HepG2 (cell line): ENCODE data around the gene PIK3R5. TPM values are rescaled to one million over a fixed set of nuclear protein-coding genes. Genes with fewer than 3 reads are reported as not detected.

Source experiments
- ATAC-seq: fragments of 200-7000 bp; cut with Tn5 transposase; 3 replicates; pipeline ENCODE4 v1.9.1; 2020; ENCODE audit warnings: mild to moderate bottlenecking, moderate library complexity
- BruUV-seq: library from RNA; stranded (reverse); fragments of 400-500 nt; replicated peaks from 2 replicates; lab custom pipeline; 2021; lab: Mats Ljungman, UMichigan
- CTCF ChIA-PET: fragments of 300-600 bp; formaldehyde crosslinking; extraction: SDS; loops from one replicate; lab custom pipeline; 2021; ENCODE audit warnings: low total read pairs, inconsistent platforms, low intra/inter-chr PET ratio; lab: Yijun Ruan, JAX
- POLR2A ChIA-PET: fragments of 350-600 bp; sonication (Branson Sonifier 250); formaldehyde crosslinking; loops from one replicate; lab custom pipeline; 2020; ENCODE audit warnings: antibody characterized with exemption, inconsistent platforms; lab: Yijun Ruan, JAX
- DNase-seq: peaks from one replicate; pipeline ENCODE4 v3.0.0-alpha.2; 2015; ENCODE audit warnings: low spot score
- FAIRE-seq: peaks from 3 replicates; lab custom pipeline; 2011; peaks lifted over from hg19 to GRCh38; lab: Jason Lieb, UNC
- H2AFZ ChIP-seq: one replicate; pipeline ENCODE4 v1.6.1; 2011; ENCODE audit warnings: low read length, inconsistent platforms
- H3K27ac ChIP-seq: fragments of 300-600 bp; 3 replicates; pipeline ENCODE4 v1.8.0; 2011; ENCODE audit warnings: mixed run types, mild to moderate bottlenecking, mixed read lengths, low read length, inconsistent platforms; ENCODE audit not compliant: insufficient read depth; ENCODE audit errors: extremely low read length
- H3K27me3 ChIP-seq, 2 experiments: fragments of 200-600 bp in 1 of 2; 2 replicates in 1 of 2; 3 replicates in 1 of 2; pipeline versions ENCODE4 v1.6.0 to v1.8.0; 2011; ENCODE audit warnings: low read length in 2 of 2, mild to moderate bottlenecking in 2 of 2, moderate library complexity in 2 of 2, inconsistent platforms in 1 of 2; ENCODE audit not compliant: insufficient read depth in 2 of 2, control insufficient read depth in 1 of 2
- H3K36me3 ChIP-seq, 2 experiments: fragments of 200-600 bp in 1 of 2; replicated peaks in 1 of 2; 2 replicates in 1 of 2; 3 replicates in 1 of 2; pipeline versions ENCODE4 v1.5.1 to v1.8.0; 2011; ENCODE audit warnings: low read length in 2 of 2, inconsistent platforms in 1 of 2; ENCODE audit not compliant: insufficient read depth in 2 of 2, control insufficient read depth in 1 of 2
- H3K4me1 ChIP-seq: 2 replicates; pipeline ENCODE4 v1.5.1; 2012; ENCODE audit warnings: low read length, inconsistent platforms; ENCODE audit not compliant: insufficient read depth
- H3K4me2 ChIP-seq: 2 replicates; pipeline ENCODE4 v1.6.0; 2011; ENCODE audit warnings: low read depth, low read length, inconsistent platforms
- H3K4me3 ChIP-seq, 3 experiments: fragments of 200-600 bp in 1 of 3; sonication (generic), shearing (Covaris generic) in 1 of 3; replicated peaks in 1 of 3; 2 replicates each; pipeline ENCODE4 v1.5.1; 2011 to 2016; ENCODE audit warnings: low read length in 3 of 3, inconsistent platforms in 2 of 3, low read depth in 2 of 3, mild to moderate bottlenecking in 2 of 3, control low read depth in 1 of 3, mixed read lengths in 1 of 3; ENCODE audit not compliant: insufficient read depth in 1 of 3
- H3K79me2 ChIP-seq: one replicate; pipeline ENCODE4 v1.6.1; 2011; ENCODE audit warnings: low read length, inconsistent platforms; ENCODE audit not compliant: insufficient read depth
- H3K9ac ChIP-seq: 2 replicates; pipeline ENCODE4 v1.6.0; 2011; ENCODE audit warnings: mild to moderate bottlenecking, low read depth, low read length, inconsistent platforms; ENCODE audit not compliant: insufficient read depth
- H3K9me3 ChIP-seq: 2 replicates; pipeline ENCODE4 v1.5.1; 2012; ENCODE audit warnings: mild to moderate bottlenecking, low read length
- H4K20me1 ChIP-seq: 2 replicates; pipeline ENCODE4 v1.6.0; 2011; ENCODE audit warnings: inconsistent platforms, mild to moderate bottlenecking, low read length, moderate library complexity; ENCODE audit not compliant: insufficient read depth
- BORCS8-MEF2B ChIP-seq: sonication (generic); formaldehyde crosslinking; IDR thresholded peaks from 2 replicates; pipeline ENCODE4 v1.8.0; 2022; ENCODE audit warnings: mild to moderate bottlenecking, missing genetic modification reagents
- PCBP2 ChIP-seq: fragments of 200-400 bp; formaldehyde crosslinking; optimal IDR thresholded peaks from 2 replicates; pipeline ENCODE3; 2018; ENCODE audit warnings: low read length, low read depth; ENCODE audit not compliant: poor library complexity, severe bottlenecking
- RORA ChIP-seq: sonication (generic); formaldehyde crosslinking; IDR thresholded peaks from 2 replicates; pipeline ENCODE4 v1.5.0; 2020; ENCODE audit warnings: mild to moderate bottlenecking, missing genetic modification reagents, moderate library complexity
- SAFB2 ChIP-seq: sonication (generic); formaldehyde crosslinking; IDR thresholded peaks from 2 replicates; pipeline ENCODE4 v1.5.1; 2020; ENCODE audit warnings: missing genetic modification reagents, low read depth, mild to moderate bottlenecking, borderline replicate concordance
- ZNF772 ChIP-seq: sonication (generic); formaldehyde crosslinking; IDR thresholded peaks from 2 replicates; pipeline ENCODE4 v1.5.0; 2020; ENCODE audit warnings: mild to moderate bottlenecking, missing genetic modification reagents
- WGBS: methylation state at CpG from one replicate; pipeline ENCODE4 v1.1.6; 2017; ENCODE audit warnings: low lambda C conversion rate; 5-methylcytosine and 5-hydroxymethylcytosine counted together
- in situ Hi-C: cut with HindIII; loops from 2 replicates; pipeline ENCODE4 v1.10.0; 2017; ENCODE audit warnings: low pct_unique_long_range_greater_than_20kb; ENCODE audit not compliant: extremely low pct_ligation_motif_present
- intact Hi-C: fragments of 100-400 bp; cut with micrococcal nuclease; formaldehyde crosslinking; loops from one replicate; pipeline ENCODE4 v1.10.0; 2022; ENCODE audit not compliant: unreplicated experiment
- polyA plus RNA-seq, 8 experiments: library from polyadenylated mRNA; depleted of rRNA in 3 of 8; stranded (reverse) in 7 of 8; unstranded in 1 of 8; fragments of >200 nt; fragmentation: Illumina TruSeq in 4 of 8; extraction: Trizol in 4 of 8; gene quantifications; 2 replicates each; pipeline versions ENCODE4 v1.2.1 to v1.2.3, GENCODE V29; 2011 to 2016; ENCODE audit warnings: low read depth in 4 of 8, missing spikeins in 1 of 8, mixed read lengths in 1 of 8; ENCODE audit not compliant: insufficient read depth in 1 of 8
- total RNA-seq, 5 experiments: library from RNA; depleted of rRNA; stranded (reverse); fragments of >200 nt; fragmentation: Illumina TruSeq; extraction: Trizol; gene quantifications; 2 replicates each; pipeline ENCODE4 v1.2.3, GENCODE V29; 2016; ENCODE audit warnings: low read depth in 1 of 5
- TF ChIP-seq, protein P1 (sequence below): sonication (generic); formaldehyde crosslinking; IDR thresholded peaks from 2 replicates; pipeline ENCODE4 v1.4.0; 2020; ENCODE audit warnings: mild to moderate bottlenecking, missing genetic modification reagents, borderline replicate concordance
- TF ChIP-seq, protein P2 (sequence below): sonication (generic); formaldehyde crosslinking; IDR thresholded peaks from 2 replicates; pipeline ENCODE4 v1.4.0; 2020; ENCODE audit warnings: missing genetic modification reagents, borderline replicate concordance

The PIK3R5 gene
- total and polyA plus RNA-seq, 2 of the 13 experiments (the other 11 are each of a cell fraction or from before 2014, with no cell fraction given): not detected

DNA sequence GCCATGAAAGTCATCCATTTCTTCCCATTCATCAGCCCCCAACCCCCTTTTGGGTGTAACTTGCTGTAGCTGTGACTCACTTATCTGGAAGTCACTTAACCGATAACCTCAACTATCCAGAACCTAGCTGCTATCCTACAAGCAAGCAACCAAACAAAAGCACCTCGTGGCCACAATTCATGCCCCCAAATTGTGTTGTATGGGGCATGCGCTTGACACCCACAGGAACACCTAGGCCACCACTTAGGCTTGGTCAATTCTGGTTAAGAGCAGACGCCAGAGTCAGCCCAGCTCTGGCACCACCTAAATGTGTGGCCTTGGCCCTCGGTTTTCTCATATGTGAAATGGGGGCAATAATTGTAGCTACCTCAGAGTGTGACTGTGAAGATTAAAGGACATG, 3.7 kb downstream of the PIK3R5 start:
- Histone ChIP-seq H3K27me3 (peaks cover 2 to 24% of the 10 kb centered on the region in 2 experiments; a peak in 3 of 5 replicates), H2AFZ (no peak overlapping the region), H3K27ac (no peak overlapping the region), H3K36me3 (no peaks in the 10 kb centered on the region), H3K4me1 (no peaks in the 10 kb centered on the region), H3K9me3 (no peaks in the 10 kb centered on the region), H4K20me1 (no peaks in the 10 kb centered on the region), H3K79me2 (no peaks in the 10 kb centered on the region), H3K4me2 (no peak overlapping the region), H3K4me3 (no peak overlapping the region), H3K9ac (no peak overlapping the region)
- intact Hi-C loops: no loop called here
- FAIRE-seq (no peak), ATAC-seq (no peak), DNase-seq (no peak)
- no peak for TF ChIP-seq SAFB2 (CRISPR knock-in tag)
- no peak for TF ChIP-seq ZNF772 (CRISPR knock-in tag)
- ChIA-PET POLR2A (no interaction called here), CTCF (no interaction called here)
- 39% methylated on average over 5 of the region's 5 CpGs for WGBS
- no TSS peak for BruUV-seq
- in situ Hi-C loops: no loop called here

DNA sequence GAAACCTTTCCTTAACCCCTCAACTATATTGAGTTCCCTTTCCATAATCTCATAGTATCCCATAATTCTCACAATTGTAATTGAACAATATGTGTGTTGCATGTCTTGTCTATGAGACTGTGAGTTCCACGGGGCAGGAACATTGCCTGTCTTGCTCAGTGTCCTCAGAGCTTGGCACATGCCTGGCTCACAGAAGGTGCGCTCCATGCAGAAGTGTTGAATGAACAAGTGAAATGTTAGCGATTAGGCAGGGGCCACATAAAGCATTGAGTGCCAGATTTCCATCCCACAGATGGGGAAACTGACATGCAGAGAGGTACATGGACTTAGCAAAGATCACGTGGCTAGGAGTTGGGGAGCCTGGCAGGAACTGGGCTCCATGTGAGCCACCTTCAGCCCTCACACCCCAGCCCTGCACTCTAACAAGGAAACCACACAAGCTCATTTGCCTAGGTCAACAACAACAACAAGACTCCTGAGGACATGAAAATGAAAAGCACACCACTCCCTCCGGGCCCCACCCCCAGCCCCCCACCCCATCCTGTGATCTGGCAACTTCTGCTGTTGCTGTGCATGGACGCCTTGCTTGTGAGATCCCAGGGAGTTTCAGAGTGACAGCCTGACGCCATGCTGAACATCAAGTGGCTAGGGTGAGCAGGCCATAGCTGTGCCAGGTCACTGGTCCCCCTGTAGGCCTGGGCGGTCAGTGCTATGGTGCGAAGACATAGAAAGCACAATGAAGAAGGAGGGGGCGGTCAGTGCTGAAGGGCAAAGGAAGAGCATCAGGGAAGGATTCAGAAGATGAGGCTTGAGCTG, 5.0 kb downstream of the PIK3R5 start:
- no peak for ATAC-seq

More for the DNA sequence above, 5.0 kb downstream of the PIK3R5 start:
- H3K27me3 ChIP-seq: peaks cover 2 to 31% of the 10 kb centered on the region in 2 experiments; a peak in 3 of 5 replicates
- ChIA-PET CTCF (no interaction called here), POLR2A (no interaction called here)
- no peak overlapping the region for H3K9ac ChIP-seq
- H3K4me2 ChIP-seq: no peak overlapping the region
- no peak overlapping the region for H3K27ac ChIP-seq
- DNase-seq (no peak), FAIRE-seq (no peak)
- WGBS: 32% methylated on average over 10 of the region's 10 CpGs
- no peaks in the 10 kb centered on the region for H3K79me2 ChIP-seq
- H3K4me3 ChIP-seq: no peak overlapping the region
- no peaks in the 10 kb centered on the region for H3K36me3 ChIP-seq
- no peak for TF ChIP-seq RORA
- TF ChIP-seq, protein P1, sequence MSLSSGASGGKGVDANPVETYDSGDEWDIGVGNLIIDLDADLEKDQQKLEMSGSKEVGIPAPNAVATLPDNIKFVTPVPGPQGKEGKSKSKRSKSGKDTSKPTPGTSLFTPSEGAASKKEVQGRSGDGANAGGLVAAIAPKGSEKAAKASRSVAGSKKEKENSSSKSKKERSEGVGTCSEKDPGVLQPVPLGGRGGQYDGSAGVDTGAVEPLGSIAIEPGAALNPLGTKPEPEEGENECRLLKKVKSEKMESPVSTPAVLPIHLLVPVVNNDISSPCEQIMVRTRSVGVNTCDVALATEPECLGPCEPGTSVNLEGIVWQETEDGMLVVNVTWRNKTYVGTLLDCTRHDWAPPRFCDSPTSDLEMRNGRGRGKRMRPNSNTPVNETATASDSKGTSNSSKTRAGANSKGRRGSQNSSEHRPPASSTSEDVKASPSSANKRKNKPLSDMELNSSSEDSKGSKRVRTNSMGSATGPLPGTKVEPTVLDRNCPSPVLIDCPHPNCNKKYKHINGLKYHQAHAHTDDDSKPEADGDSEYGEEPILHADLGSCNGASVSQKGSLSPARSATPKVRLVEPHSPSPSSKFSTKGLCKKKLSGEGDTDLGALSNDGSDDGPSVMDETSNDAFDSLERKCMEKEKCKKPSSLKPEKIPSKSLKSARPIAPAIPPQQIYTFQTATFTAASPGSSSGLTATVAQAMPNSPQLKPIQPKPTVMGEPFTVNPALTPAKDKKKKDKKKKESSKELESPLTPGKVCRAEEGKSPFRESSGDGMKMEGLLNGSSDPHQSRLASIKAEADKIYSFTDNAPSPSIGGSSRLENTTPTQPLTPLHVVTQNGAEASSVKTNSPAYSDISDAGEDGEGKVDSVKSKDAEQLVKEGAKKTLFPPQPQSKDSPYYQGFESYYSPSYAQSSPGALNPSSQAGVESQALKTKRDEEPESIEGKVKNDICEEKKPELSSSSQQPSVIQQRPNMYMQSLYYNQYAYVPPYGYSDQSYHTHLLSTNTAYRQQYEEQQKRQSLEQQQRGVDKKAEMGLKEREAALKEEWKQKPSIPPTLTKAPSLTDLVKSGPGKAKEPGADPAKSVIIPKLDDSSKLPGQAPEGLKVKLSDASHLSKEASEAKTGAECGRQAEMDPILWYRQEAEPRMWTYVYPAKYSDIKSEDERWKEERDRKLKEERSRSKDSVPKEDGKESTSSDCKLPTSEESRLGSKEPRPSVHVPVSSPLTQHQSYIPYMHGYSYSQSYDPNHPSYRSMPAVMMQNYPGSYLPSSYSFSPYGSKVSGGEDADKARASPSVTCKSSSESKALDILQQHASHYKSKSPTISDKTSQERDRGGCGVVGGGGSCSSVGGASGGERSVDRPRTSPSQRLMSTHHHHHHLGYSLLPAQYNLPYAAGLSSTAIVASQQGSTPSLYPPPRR (CRISPR knock-in tag): no peak
- TF ChIP-seq PCBP2: no peak
- no peak for TF ChIP-seq BORCS8-MEF2B (CRISPR knock-in tag)
- TF ChIP-seq, protein P2, sequence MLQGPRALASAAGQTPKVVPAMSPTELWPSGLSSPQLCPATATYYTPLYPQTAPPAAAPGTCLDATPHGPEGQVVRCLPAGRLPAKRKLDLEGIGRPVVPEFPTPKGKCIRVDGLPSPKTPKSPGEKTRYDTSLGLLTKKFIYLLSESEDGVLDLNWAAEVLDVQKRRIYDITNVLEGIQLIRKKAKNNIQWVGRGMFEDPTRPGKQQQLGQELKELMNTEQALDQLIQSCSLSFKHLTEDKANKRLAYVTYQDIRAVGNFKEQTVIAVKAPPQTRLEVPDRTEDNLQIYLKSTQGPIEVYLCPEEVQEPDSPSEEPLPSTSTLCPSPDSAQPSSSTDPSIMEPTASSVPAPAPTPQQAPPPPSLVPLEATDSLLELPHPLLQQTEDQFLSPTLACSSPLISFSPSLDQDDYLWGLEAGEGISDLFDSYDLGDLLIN (CRISPR knock-in tag): no peak
- no peaks in the 10 kb centered on the region for H3K9me3 ChIP-seq
- no peak overlapping the region for H2AFZ ChIP-seq
- intact Hi-C loops (no loop called here), in situ Hi-C loops (no loop called here)
- no peaks in the 10 kb centered on the region for H3K4me1 ChIP-seq
- H4K20me1 ChIP-seq: no peaks in the 10 kb centered on the region
- no TSS peak for BruUV-seq
